Left renal pelvis (tissue), 4 donors: ENCODE data around the gene PRKCE. TPM values are rescaled to one million over a fixed set of nuclear protein-coding genes. Genes with fewer than 3 reads are reported as not detected.

Source experiments
- DNase-seq, 4 donors: peaks; one replicate each; pipeline ENCODE4 v3.0.0-alpha.2; 2013; ENCODE audit warnings: low read depth in 4 of 4, low spot score in 3 of 4
- polyA plus RNA-seq, 4 donors: library from polyadenylated mRNA; unstranded; fragments of 120-200 nt; gene quantifications; one replicate each; pipeline ENCODE4 v1.2.1, GENCODE V29; 2013; ENCODE audit not compliant: insufficient read length in 4 of 4

The PRKCE gene
- polyA plus RNA-seq, 4 donors, result 8.2 to 16.0 (median 9.0) TPM

GRCh38 chr2:45721150-45721549 is 69.7 kb downstream of the PRKCE start:
- no peak for DNase-seq

DNA sequence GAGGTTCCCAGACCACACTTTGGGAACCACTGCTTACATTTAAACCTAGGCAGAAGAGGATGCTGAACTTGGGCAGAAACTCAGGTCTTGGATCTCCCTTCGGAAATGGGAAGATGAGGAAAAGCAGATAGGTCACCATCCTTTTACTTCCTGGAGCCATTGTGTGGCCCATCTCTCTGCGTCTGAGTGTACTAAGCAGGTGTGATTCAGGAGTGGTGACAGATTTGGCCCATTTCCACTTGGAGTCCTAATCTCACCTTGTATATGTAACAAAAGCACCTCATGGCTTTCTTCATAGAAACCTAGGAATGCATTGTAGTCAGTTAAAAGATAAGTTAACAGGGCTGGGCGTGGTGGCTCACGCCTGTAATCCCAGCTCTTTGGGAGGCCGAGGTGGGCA is 71.0 kb downstream of the PRKCE start:
- no peak for DNase-seq

DNA sequence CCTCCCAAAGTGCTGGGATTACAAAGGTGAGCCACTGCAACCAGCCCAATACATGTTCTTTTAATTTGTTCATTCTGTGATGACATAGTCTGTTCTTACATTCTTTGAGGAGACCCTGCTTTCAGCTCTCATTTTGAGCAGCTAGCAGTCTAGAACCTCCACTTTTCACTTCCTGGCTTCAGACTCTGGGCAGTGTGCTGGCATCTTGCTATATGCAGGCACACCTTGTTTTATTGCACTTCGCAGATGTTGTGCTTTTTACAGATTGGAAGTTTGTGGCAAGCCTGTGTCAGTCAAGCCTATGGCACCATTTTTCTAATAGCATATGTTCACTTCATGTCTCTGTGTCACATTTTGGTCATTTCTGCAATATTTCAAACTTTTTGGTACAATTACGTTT is 72.4 kb downstream of the PRKCE start:
- no peak for DNase-seq

GRCh38 chr2:45724335-45724734 is 72.9 kb downstream of the PRKCE start:
- DNase-seq, result no peak

DNA sequence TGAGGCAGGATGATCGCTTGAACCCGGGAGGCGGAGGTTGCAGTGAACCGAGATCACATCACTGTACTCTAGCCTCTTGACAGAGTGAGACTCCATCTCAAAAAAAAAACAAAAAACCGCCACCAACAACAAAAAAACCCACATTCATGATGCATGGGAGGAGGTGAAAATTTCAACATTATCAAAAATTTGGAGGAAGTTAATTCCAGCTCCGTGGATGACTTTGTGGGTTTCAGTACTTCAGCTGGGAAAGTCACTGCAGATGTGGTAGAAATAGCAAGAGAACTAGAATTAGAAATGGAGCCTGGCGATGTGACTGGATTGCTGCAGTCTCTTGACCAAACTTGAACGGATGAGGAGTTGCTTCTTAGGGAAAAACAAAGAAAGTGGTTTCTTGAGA is 74.3 kb downstream of the PRKCE start:
- DNase-seq, result no peak

- DNase-seq, result no peak
These were observed 74.7 kb downstream of the PRKCE start for GRCh38 chr2:45726188-45726587.

DNA sequence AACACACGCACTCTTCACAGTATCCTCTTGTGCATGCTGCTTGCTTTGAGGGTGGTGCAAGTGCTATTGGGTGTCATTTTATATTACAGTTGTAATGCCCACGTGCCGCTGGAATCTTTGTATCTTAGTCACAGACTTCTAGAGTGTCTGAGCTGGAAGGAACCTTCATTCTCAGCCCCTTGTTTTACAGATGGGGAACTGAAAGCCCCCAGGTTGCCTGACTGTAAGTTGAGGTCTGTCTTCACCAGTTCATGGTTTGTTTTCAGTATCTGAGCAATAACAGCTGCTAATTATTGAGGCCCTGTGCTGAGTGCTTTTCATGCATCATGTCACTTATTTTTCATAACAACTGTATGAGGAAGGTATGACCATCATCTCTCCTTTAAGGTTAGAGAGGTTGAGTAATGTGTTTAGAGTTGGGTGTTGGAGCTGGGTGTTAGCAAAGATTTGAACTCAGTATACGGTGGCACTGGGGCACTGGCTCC is 77.0 kb downstream of the PRKCE start:
- no peak for DNase-seq

DNA sequence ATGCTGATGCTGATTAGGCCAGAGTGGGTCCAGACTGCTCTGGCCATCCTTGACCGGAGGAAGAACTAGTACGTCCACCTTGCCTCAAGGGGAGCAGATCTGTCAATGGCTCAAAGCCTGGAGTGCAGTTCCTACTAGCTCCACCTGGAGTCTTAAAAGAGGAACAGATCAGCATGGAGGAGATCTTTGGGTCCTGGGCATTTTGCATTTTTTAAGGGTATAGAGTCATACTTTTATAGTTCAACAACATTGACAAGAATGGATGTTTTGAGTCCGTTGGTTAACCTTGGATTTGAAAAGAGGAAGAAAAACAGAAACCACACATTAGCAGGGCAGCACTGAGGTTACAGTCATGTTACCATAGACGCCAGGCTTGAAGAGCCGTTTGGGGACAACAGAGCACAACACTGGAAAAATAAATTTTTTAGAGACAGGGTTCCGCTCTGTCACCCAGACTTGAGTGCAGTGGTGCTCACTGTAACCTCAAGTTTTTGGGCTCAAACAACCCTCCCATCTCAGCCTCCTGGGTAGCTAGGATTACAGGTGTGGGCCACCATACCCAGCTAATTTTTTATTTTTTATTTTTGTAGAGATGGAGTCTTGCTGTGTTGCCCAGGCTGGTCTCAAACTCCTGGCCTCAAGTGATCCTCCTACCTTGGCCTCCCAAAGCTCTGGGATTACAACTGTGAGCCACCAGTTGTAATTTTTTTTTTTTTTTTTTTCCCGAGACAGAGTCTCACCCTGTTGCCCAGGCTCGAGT is 78.5 kb downstream of the PRKCE start:
- no peak for DNase-seq

DNA sequence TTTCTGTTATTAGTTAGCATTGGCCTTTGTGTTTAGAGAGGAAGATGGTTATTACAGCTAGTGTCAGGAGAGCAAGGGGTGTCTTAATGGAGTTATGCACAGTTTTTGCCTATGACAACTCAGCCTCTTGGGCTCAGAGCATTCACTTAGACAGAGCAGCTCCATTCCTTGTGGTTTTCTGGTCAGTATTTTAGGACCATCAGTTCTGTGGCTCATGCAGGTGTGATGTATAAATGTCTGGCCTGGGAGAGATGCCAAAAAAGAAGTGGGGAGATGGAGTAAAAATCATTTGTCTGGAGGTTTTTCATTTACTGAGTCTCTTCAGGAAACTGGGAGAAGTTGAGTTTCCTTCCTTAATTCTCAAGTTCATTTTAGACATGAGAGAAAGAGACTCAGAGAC is 79.7 kb downstream of the PRKCE start:
- DNase-seq, result no peak

GRCh38 chr2:45732436-45732835 is 81.0 kb downstream of the PRKCE start:
- no peak for DNase-seq

- DNase-seq, result no peak
These were observed 81.5 kb downstream of the PRKCE start for GRCh38 chr2:45732946-45733345.

- no peak for DNase-seq
These were observed 82.9 kb downstream of the PRKCE start for GRCh38 chr2:45734336-45734735.

GRCh38 chr2:45734952-45735351 is 83.5 kb downstream of the PRKCE start:
- DNase-seq, result no peak

DNA sequence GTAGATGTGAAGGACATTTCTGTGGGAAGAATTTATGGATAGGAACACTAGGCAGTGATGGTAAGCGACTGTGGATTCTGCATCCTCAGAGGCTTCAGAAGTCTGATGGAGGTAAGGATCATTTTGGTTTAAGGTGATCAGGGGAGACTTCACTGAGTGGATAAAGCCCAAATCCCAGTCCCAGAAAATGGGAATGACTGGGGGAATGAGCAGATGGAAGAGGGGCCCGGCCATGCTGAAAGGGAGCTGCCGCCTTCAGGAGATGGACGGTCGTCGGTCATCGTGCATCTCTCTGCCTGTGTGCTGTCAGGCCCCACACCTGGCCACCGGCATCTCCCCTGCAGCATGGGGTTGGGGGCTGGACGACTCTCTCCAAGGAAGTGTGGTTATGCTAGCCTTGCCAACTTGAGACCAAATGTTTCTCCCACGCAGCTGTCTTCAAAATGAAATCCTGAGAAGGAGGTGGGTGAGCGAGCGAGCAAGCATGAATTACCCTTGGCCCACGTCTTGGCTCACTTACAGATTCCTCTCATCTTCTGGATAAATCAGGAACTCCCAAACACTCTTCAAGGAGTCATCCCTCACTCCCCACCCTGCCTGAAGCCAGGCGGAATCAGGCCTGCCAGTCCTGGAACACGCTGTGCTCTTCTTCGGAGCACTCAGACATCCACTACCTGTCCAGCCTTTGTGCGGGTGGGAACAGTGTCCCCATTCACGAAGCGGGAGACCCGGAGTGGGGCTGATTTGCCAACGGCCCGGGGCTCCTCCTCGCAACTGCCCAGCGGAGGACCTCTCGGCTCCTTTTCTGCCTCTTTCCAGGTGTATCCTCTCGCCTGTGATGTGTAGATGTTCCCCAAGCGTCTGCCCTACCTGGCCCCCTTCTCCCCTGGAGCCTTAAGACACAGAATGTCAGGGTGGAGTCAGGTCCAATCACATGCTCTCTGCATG is 85.6 kb downstream of the PRKCE start:
- DNase-seq, result no peak

DNA sequence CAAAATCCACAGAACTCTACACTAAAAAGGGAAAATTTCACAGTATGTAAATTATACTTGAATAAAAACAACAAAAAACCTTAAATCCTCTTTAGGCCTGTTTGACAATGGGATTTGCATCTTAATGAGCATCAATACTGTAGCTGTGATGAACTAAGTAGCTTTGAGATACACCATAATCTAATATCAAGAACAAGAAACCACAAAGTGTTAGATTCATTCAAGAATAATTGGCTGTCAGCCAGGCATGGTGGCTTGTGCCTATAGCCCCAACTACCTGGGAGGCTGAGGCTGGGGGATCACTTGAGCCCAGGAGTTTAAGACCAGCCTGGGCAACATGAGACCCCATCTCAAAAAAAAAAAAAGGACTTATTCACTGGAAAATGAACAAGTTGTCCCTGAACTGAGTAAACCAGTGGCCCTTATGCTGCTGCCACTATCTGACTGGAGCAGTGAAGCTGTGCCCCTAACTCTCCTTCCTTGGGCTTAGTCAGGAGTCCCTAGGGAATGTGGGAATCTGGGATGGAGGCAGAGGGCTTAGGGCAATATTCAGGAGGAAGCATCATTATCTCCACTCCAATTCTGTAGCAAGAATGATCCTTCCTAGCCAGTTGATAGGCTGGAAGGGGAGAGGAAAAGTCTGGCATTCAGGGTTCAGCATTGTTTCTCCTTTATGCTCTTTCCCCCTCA is 88.5 kb downstream of the PRKCE start:
- DNase-seq, result no peak

GRCh38 chr2:45741161-45741850 is 89.8 kb downstream of the PRKCE start:
- DNase-seq, result no peak

DNA sequence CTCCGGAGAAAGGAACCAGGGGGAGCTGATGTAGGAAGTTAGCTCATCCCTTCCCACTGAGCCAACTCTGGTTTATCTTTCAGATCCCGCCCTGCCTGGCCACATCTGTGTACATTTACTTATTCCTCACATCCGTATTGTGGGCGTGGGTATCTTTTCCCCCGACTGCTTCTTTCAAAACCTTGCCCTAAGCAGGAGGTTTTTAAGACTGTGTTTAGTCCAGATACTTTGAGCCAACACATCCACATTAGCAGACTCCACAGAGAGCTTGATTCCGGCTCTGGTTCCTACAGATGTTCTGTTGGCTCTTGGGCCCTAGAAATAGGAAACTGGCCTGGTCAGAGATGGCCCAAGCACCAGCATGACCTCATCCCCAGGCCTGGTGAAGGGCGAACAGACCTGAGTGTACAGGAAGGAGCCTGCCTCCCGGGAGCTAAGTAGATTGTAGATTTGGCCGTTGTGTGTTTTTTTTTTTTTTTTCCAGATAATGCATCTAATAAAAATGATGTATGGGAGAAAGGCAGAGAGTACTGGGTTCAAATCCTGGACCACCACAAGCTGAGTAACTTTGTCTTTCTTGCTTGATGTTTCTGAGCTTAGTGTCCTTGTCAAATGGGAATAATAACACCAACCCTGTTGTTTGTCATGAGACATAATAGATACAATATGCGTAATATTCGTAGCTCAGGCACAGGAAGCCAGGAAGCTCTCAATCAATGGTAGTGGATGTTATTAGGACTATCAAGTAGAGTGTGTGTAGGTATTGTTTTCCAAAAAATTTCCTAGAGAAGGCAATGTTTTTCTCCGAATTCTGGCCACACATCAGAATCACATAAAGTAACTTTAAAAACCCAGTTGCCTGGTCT is 92.3 kb downstream of the PRKCE start:
- no peak for DNase-seq

GRCh38 chr2:45745231-45745630 is 93.8 kb downstream of the PRKCE start:
- DNase-seq, result no peak

DNA sequence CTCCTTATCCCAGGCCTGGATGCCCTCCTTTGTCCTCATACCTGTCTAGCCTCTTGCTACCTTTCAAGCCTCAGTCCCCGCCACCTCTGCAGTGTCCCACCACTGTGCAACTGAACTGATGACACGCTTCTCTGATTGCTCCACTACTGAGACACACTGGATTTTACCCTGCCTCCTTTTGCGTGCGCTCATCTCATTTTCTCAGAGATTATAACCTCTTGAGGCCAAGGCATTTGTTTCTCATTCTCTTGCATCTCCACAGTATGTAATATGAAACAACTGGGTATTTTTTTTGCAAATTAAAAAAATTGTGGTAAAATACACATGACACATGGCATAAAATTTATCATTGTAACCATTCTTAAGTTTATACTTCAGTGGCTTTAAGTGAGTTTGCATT is 95.4 kb downstream of the PRKCE start:
- no peak for DNase-seq

DNA sequence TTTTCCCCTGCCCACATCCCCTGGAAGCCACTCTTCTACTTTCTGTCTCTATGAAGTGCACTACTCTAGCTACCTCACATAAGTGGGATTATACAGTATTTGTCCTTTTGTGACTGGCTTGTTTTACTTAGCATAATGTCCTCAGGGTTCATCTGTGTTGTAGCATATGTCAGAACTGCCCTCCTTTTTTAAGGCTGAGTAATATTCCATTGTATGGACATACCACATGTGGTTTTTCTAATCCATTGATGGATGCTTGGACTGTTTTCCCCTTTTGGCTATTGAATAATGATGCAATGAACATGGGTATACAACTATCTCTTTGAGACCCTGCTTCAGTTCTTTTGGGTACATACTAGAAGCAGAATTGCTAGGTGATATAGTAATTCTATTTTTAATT is 95.9 kb downstream of the PRKCE start:
- DNase-seq, result no peak
